ENCODE data around the gene TRAF3. TPM values are rescaled to one million over a fixed set of nuclear protein-coding genes. Genes with fewer than 3 reads are reported as not detected.

Gene TRAF3
- total RNA-seq, 2 experiments from 2014 or later = 39.1 to 40.2 TPM

DNA sequence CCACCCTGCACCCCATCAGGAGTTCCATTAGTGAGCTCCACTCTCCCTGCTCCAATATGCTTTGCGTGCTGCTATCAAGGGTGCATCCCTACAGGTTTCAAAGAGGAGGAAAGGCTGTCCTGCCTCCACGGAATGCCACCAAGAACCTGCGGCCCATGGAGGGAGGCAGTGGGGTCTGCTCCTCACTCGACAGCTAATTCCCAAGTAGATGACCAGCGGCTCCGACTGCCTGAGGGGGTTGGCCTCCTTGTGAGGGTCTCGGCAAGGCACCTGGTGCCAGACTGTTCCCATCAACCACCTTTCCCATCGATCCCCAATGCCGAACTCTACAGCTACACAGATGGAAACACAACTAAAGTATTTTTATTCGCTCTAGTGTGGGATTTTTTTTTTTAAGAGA, 181.2 kb downstream of the TRAF3 start:
- no peaks in the 10 kb centered on the region for H3K4me1 Mint-ChIP-seq (ENCODE audit: low read depth)
- CTCF ChIA-PET = interaction anchor here (1.6 kb wide), 1 partner anchor 263 kb away, joined by 3 read pairs; no protein-coding TSS in a partner anchor
- no peak for ATAC-seq

More for the DNA sequence above, 181.2 kb downstream of the TRAF3 start:
- no peaks in the 10 kb centered on the region for H3K36me3 Mint-ChIP-seq (ENCODE audit: low read depth)
- POLR2A ChIA-PET = no interaction called here
- H3K9me3 Mint-ChIP-seq = no peaks in the 10 kb centered on the region
- no peak for TF ChIP-seq CTCF (IDR thresholded peaks at IDR 0.05)
- DNase-seq = no peak
- intact Hi-C loops (cut with micrococcal nuclease) = no loop called here
- H3K27ac Mint-ChIP-seq = no peak overlapping the region
- H3K27me3 Mint-ChIP-seq = no peaks in the 10 kb centered on the region
- no peak overlapping the region for H3K4me3 Mint-ChIP-seq

Other genes with a start within 250 kb of the TRAF3 start
- gene RCOR1, start 184.8 kb upstream of the TRAF3 start, total RNA-seq = 10 to 100 TPM; 16.1 to 16.2 TPM
- 1 to 10 TPM; 1.0 to 1.4 TPM for gene AMN, start 145.2 kb downstream of the TRAF3 start, total RNA-seq